IPS-20b (cell line): ENCODE results near the gene ABHD17B.

Source experiments
- H3K27ac ChIP-seq: one replicate; pipeline ENCODE4 v1.5.1; 2013; ENCODE audit warnings: low read length
- H3K27me3 ChIP-seq: 2 replicates; pipeline ENCODE4 v1.6.1; 2013; ENCODE audit warnings: mild to moderate bottlenecking, low read length, inconsistent platforms; ENCODE audit not compliant: insufficient read depth
- H3K36me3 ChIP-seq: 2 replicates; pipeline ENCODE4 v1.6.1; 2013; ENCODE audit warnings: low read depth, mild to moderate bottlenecking, inconsistent platforms, low read length, moderate library complexity; ENCODE audit not compliant: insufficient read depth
- H3K4me1 ChIP-seq: 2 replicates; pipeline ENCODE4 v1.6.1; 2013; ENCODE audit warnings: mild to moderate bottlenecking, control low read depth, inconsistent platforms, low read length, moderate library complexity; ENCODE audit not compliant: insufficient read depth
- H3K4me3 ChIP-seq: 2 replicates; pipeline ENCODE4 v1.5.1; 2013; ENCODE audit warnings: mild to moderate bottlenecking, low read length, inconsistent platforms
- H3K9ac ChIP-seq: 2 replicates; pipeline ENCODE4 v1.6.1; 2013; ENCODE audit warnings: low read depth, mild to moderate bottlenecking, inconsistent platforms, low read length, moderate library complexity
- H3K9me3 ChIP-seq: 2 replicates; pipeline ENCODE4 v1.6.1; 2013; ENCODE audit warnings: mild to moderate bottlenecking, low read depth, low read length, inconsistent platforms; ENCODE audit not compliant: insufficient read depth

The ABHD17B gene

GRCh38 chr9:71891557-71892189 lies 19.3 kb downstream of the ABHD17B start:
- Histone ChIP-seq H3K27ac (no peak overlapping the region), H3K36me3 (peaks cover 14% of the 10 kb centered on the region; the same call in 1 of the 2 replicates), H3K4me3 (no peak overlapping the region), H3K4me1 (peaks cover 14% of the 10 kb centered on the region; the same call in 1 of the 2 replicates), H3K9ac (no peak overlapping the region), H3K9me3 (no peaks in the 10 kb centered on the region), H3K27me3 (no peaks in the 10 kb centered on the region)

GRCh38 chr9:71890042-71890679 lies 20.8 kb downstream of the ABHD17B start:
- 0 out of 2 replicates have a peak, but pooled peaks cover 7% of the 10 kb centered on the region for H3K36me3 ChIP-seq
- peaks cover under 1% of the 10 kb centered on the region; the same call in 1 of the 2 replicates for H3K4me1 ChIP-seq
- no peaks in the 10 kb centered on the region for H3K27me3 ChIP-seq
- no peak overlapping the region for H3K27ac ChIP-seq
- no peak overlapping the region for H3K4me3 ChIP-seq
- H3K9me3 ChIP-seq: no peaks in the 10 kb centered on the region
- H3K9ac ChIP-seq: no peak overlapping the region

- Histone ChIP-seq H3K27ac (no peak overlapping the region), H3K4me3 (no peak overlapping the region), H3K4me1 (no peaks in the 10 kb centered on the region), H3K36me3 (peaks cover 10% of the 10 kb centered on the region; the same call in 1 of the 2 replicates), H3K9ac (no peak overlapping the region), H3K9me3 (peaks cover 7% of the 10 kb centered on the region), H3K27me3 (no peaks in the 10 kb centered on the region)
Observed at GRCh38 chr9:71887362-71887761, 23.6 kb downstream of the ABHD17B start.

GRCh38 chr9:71886541-71886940 lies 24.5 kb downstream of the ABHD17B start:
- H3K27ac ChIP-seq: no peak overlapping the region
- H3K4me1 ChIP-seq: no peaks in the 10 kb centered on the region

GRCh38 chr9:71886015-71886414 lies 25.0 kb downstream of the ABHD17B start:
- Histone ChIP-seq H3K4me1 (no peaks in the 10 kb centered on the region), H3K9me3 (peaks cover 7% of the 10 kb centered on the region), H3K36me3 (peaks cover 10% of the 10 kb centered on the region; the same call in 1 of the 2 replicates), H3K9ac (no peak overlapping the region), H3K4me3 (no peak overlapping the region), H3K27me3 (no peaks in the 10 kb centered on the region), H3K27ac (no peak overlapping the region)

More at GRCh38 chr9:71886541-71886940, 24.5 kb downstream of the ABHD17B start:
- no peaks in the 10 kb centered on the region for H3K27me3 ChIP-seq
- H3K36me3 ChIP-seq: peaks cover 10% of the 10 kb centered on the region; the same call in 1 of the 2 replicates
- peaks cover 7% of the 10 kb centered on the region for H3K9me3 ChIP-seq
- H3K9ac ChIP-seq: no peak overlapping the region
- H3K4me3 ChIP-seq: no peak overlapping the region

GRCh38 chr9:71885467-71885866 lies 25.5 kb downstream of the ABHD17B start:
- no peak overlapping the region for H3K4me3 ChIP-seq
- H3K9me3 ChIP-seq: peaks cover 7% of the 10 kb centered on the region
- no peak overlapping the region for H3K9ac ChIP-seq
- H3K4me1 ChIP-seq: 0 out of 2 replicates have a peak, but pooled peaks cover under 1% of the 10 kb centered on the region
- no peak overlapping the region for H3K27ac ChIP-seq
- no peaks in the 10 kb centered on the region for H3K27me3 ChIP-seq
- peaks cover 10% of the 10 kb centered on the region; the same call in 1 of the 2 replicates for H3K36me3 ChIP-seq

- Histone ChIP-seq H3K4me1 (peaks cover 13% of the 10 kb centered on the region; the same call in 1 of the 2 replicates), H3K9ac (no peak overlapping the region), H3K27me3 (no peaks in the 10 kb centered on the region), H3K9me3 (peaks cover 7% of the 10 kb centered on the region), H3K36me3 (peaks cover 10% of the 10 kb centered on the region; the same call in 1 of the 2 replicates), H3K27ac (no peak overlapping the region), H3K4me3 (no peak overlapping the region)
Observed at GRCh38 chr9:71884005-71884404, 27.0 kb downstream of the ABHD17B start.

GRCh38 chr9:71879644-71880174 lies 31.3 kb downstream of the ABHD17B start:
- Histone ChIP-seq H3K27ac (no peak overlapping the region), H3K36me3 (peaks cover 12% of the 10 kb centered on the region), H3K4me1 (peaks cover 13% of the 10 kb centered on the region; the same call in 1 of the 2 replicates), H3K4me3 (no peak overlapping the region), H3K9me3 (peaks cover 7% of the 10 kb centered on the region), H3K9ac (no peak overlapping the region), H3K27me3 (no peaks in the 10 kb centered on the region)

- H3K9ac ChIP-seq: no peak overlapping the region
- peaks cover 13% of the 10 kb centered on the region; the same call in 1 of the 2 replicates for H3K4me1 ChIP-seq
- no peak overlapping the region for H3K4me3 ChIP-seq
- no peaks in the 10 kb centered on the region for H3K9me3 ChIP-seq
- no peak overlapping the region for H3K27ac ChIP-seq
- peaks cover 14% of the 10 kb centered on the region for H3K36me3 ChIP-seq
- H3K27me3 ChIP-seq: no peaks in the 10 kb centered on the region
Observed at GRCh38 chr9:71878327-71879274, 32.4 kb downstream of the ABHD17B start.

GRCh38 chr9:71876829-71877228 lies 34.2 kb downstream of the ABHD17B start:
- H3K4me1 ChIP-seq: peaks cover 13% of the 10 kb centered on the region; the same call in 1 of the 2 replicates
- H3K36me3 ChIP-seq: peaks cover 22% of the 10 kb centered on the region
- no peaks in the 10 kb centered on the region for H3K27me3 ChIP-seq
- no peak overlapping the region for H3K9ac ChIP-seq
- H3K27ac ChIP-seq: no peak overlapping the region
- H3K4me3 ChIP-seq: no peak overlapping the region
- no peaks in the 10 kb centered on the region for H3K9me3 ChIP-seq

- Histone ChIP-seq H3K4me1 (peaks cover 13% of the 10 kb centered on the region; the same call in 1 of the 2 replicates), H3K4me3 (no peak overlapping the region), H3K36me3 (peaks cover 29% of the 10 kb centered on the region), H3K27ac (no peak overlapping the region), H3K27me3 (no peaks in the 10 kb centered on the region), H3K9ac (no peak overlapping the region), H3K9me3 (no peaks in the 10 kb centered on the region)
Observed at GRCh38 chr9:71876106-71876505, 34.9 kb downstream of the ABHD17B start.
